Erythroblast (primary cell): Measurements from ENCODE around the gene CAGE1.

Experiments
- GATA1 ChIP-seq: IDR thresholded peaks from 2 replicates; pipeline ENCODE4 v1.6.1; 2011; ENCODE audit warnings: low read depth, mild to moderate bottlenecking, control low read depth, low read length, moderate library complexity
- POLR2A ChIP-seq: IDR thresholded peaks from 2 replicates; pipeline ENCODE4 v1.6.1; 2011; ENCODE audit warnings: mild to moderate bottlenecking, low read length

DNA sequence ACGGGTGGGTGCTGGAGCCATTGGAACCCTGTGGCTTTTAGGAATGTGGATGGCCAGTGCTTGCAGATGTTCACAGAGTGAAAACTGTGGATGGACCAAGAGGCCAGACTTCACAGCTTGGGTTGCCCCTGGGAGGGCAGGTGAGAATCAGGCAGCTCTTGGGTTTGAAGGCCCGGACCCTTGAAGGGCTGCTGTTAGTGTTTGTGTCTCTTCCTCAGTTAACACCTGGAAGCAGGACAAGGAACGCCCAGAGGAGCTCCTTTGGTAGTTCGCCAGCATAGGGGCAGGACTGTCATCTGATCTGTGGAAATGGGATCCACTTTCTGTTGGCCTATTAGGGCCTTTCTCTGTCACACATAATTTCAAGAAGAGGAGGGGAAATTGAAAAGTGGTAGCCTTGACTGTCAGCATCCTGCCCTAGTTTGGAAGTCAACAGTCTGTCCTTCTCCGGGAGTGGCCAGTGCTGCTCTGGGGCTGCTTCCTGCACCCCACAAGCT lies 43.6 kb upstream of the CAGE1 start:
- TF ChIP-seq POLR2A (no peak), GATA1 (no peak)
